Measurements from ENCODE around the gene CWC25.

GRCh38 chr17:38852771-38853291 is 27.7 kb upstream of the CWC25 start:
- TF ChIP-seq CTCF (IDR thresholded peaks at IDR 0.05) (no peak), POLR2A (IDR thresholded peaks at IDR 0.05) (no peak)

Data from body of pancreas (tissue), 4 donors.